ENCODE measurements around the gene PMS1.
A peak's percentile ranks its signal among the peaks of the same experiment; 100 is the strongest.
"Not testable (repeated sequence)": the region's sequence is repeated elsewhere in the genome, so short reads cannot be mapped to it uniquely, and the experiment has no call there.

PMS1 gene

GRCh38 chr2:189783927-189784867 lies at the start of gene PMS1, which contains the start of gene ORMDL1:
Gene PMS1, plus strand, starts transcription at chr2:189784450. Its CDS starts 7,360 bp downstream, at chr2:189791810.
Gene ORMDL1, minus strand, starts transcription at chr2:189784339. Its CDS starts 1,744 bp downstream, at chr2:189782595.
- DNase-seq = peak; percentile 94

GRCh38 chr2:189751080-189751658 lies 33.1 kb upstream of the PMS1 start:
- DNase-seq = peak; percentile 44 to 61

GRCh38 chr2:189756311-189756952 lies 27.8 kb upstream of the PMS1 start:
- no peak for DNase-seq

GRCh38 chr2:189760154-189760553 lies 24.1 kb upstream of the PMS1 start:
- not testable (repeated sequence) for DNase-seq

- no peak for DNase-seq
Measured at GRCh38 chr2:189762229-189762550, 22.1 kb upstream of the PMS1 start.

- DNase-seq = peak; percentile 93
Measured at GRCh38 chr2:189762551-189763298, 21.5 kb upstream of the PMS1 start, which contains the start of gene OSGEPL1. Gene OSGEPL1, minus strand, starts transcription at chr2:189762792. Its CDS starts 1,152 bp downstream, at chr2:189761640.

- no peak for DNase-seq
Measured at GRCh38 chr2:189763908-189764661, 20.2 kb upstream of the PMS1 start.

- DNase-seq = no peak
Measured at GRCh38 chr2:189770590-189771322, 13.5 kb upstream of the PMS1 start.

- DNase-seq = no peak
Measured at GRCh38 chr2:189772212-189772611, 12.0 kb upstream of the PMS1 start.

GRCh38 chr2:189782221-189782671 lies 2.0 kb upstream of the PMS1 start:
- no peak for DNase-seq

GRCh38 chr2:189783451-189783926 lies 761 bp upstream of the PMS1 start:
- peak in 1 of 2 donors; percentile 49 for DNase-seq

- DNase-seq = peak in 1 of 2 donors; percentile 62
Measured at GRCh38 chr2:189791338-189792042, 7.2 kb downstream of the PMS1 start.

- DNase-seq = no peak
Measured at GRCh38 chr2:189794310-189794709, 10.1 kb downstream of the PMS1 start.

- no peak for DNase-seq
Measured at GRCh38 chr2:189797902-189798301, 13.7 kb downstream of the PMS1 start.

GRCh38 chr2:189798312-189799029 lies 14.2 kb downstream of the PMS1 start:
- peak in 1 of 2 donors; percentile 38 for DNase-seq

GRCh38 chr2:189799030-189799331 lies 14.7 kb downstream of the PMS1 start:
- DNase-seq = no peak

- no peak for DNase-seq
Measured at GRCh38 chr2:189799531-189799930, 15.3 kb downstream of the PMS1 start.

- no peak for DNase-seq
Measured at GRCh38 chr2:189802396-189802912, 18.2 kb downstream of the PMS1 start.

- no peak for DNase-seq
Measured at GRCh38 chr2:189803431-189803830, 19.2 kb downstream of the PMS1 start.
